ENCODE results near the gene ANK2.

ANK2 gene

GRCh38 chr4:113293043-113293560 lies 243.6 kb downstream of the ANK2 start:
- DNase-seq = peak; percentile 81

DNA sequence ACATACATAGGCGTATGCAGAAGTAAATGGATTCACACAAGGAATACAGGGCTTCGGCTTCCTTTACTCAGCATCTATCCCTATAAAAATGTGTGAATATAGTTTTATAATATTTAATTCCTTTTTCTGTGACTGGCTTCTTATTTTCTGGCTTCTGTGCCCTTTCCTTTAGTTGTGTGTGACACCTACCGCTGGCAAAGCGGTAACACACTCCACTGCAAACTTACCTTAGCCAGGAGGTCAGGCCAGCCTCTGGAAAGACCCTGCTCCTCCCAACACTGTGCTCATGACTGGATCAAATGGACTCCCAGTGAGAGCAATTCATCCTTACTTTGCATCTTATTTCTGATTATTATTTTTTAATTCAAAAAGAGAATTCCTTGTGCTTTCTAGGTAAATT lies 244.2 kb downstream of the ANK2 start:
- DNase-seq = no peak

GRCh38 chr4:113294908-113295307 lies 245.5 kb downstream of the ANK2 start:
- no peak for DNase-seq

- peak; percentile 47 for DNase-seq
Measured at GRCh38 chr4:113300471-113300928, 251.0 kb downstream of the ANK2 start.

- no peak for DNase-seq
Measured at GRCh38 chr4:113302051-113302450, 252.6 kb downstream of the ANK2 start.

DNA sequence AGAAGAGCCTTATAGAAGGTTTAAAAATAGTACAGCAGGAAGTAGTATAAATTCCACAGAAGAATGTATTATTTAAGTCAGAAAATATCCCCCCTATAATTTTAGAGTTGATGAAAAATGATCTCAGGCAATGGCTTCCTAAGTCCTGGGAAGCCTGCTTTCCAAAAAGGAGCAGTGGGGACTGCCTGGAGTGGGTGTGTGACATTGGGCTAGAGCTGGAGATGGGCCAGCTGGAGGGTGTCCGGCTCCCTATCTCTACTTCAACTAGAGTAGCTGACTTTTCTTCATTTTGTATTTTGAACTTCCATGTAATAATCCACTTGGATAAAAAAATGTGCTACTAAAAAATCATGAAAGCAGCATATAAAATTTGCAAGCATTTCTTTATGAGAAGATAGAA lies 253.9 kb downstream of the ANK2 start:
- DNase-seq = no peak

DNA sequence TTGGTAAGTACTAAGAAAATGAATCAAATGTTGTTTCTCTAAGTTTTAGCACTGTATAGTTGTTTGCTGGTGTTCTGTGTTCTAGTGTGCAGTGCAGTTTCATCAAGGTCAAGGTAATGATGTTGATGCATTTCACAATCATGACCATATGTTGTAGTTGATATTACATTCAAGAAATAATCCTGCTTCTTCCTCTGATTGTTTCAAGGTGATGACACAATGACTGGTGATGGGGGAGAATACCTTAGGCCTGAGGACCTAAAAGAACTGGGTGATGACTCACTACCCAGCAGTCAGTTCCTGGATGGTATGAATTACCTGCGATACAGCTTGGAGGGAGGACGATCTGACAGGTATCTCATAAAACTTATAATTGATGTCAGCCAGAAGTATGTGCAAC lies 261.6 kb downstream of the ANK2 start:
- DNase-seq = no peak

DNA sequence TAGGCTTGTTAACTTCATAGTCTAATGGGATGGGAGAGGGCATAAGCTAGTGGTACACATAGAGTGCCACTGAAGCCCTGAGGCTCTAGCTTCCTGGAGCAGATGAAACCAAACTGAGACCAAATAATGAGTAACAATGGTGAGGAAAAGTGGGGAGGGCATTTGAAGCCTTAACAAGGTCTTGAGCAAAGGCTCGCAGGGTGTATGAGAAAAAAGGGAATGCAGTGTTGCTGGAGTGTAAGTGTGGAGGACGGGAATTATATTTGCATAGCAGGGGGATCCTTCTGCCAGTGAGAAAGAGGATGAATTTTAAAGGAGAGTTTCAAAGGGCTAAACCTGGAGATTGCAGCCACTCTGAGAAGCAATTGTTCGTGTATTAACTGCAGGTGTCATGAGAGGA lies 263.1 kb downstream of the ANK2 start:
- no peak for DNase-seq

- DNase-seq = no peak
Measured at GRCh38 chr4:113314426-113314825, 265.0 kb downstream of the ANK2 start.

GRCh38 chr4:113316879-113317278 lies 267.4 kb downstream of the ANK2 start:
- DNase-seq = peak; percentile 50

DNA sequence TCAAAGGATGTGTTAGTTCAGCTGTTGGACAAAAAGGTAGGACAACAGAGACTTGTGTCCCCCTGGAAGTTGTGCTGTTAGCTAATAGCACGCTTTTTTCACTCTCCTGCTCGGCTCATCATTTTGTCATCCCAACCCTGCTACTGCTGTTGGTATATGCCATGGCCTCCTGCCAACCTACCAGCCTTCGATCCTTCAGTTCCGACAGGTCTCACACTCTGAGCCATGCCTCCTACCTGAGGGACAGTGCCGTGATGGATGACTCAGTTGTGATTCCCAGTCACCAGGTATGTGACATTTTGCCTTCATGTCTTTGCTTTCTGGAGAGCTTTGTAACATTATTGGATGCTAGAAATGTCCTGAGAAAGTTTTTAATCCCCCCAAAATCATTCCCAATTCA lies 268.1 kb downstream of the ANK2 start:
- DNase-seq = no peak

- DNase-seq = no peak
Measured at GRCh38 chr4:113322736-113323135, 273.3 kb downstream of the ANK2 start.

DNA sequence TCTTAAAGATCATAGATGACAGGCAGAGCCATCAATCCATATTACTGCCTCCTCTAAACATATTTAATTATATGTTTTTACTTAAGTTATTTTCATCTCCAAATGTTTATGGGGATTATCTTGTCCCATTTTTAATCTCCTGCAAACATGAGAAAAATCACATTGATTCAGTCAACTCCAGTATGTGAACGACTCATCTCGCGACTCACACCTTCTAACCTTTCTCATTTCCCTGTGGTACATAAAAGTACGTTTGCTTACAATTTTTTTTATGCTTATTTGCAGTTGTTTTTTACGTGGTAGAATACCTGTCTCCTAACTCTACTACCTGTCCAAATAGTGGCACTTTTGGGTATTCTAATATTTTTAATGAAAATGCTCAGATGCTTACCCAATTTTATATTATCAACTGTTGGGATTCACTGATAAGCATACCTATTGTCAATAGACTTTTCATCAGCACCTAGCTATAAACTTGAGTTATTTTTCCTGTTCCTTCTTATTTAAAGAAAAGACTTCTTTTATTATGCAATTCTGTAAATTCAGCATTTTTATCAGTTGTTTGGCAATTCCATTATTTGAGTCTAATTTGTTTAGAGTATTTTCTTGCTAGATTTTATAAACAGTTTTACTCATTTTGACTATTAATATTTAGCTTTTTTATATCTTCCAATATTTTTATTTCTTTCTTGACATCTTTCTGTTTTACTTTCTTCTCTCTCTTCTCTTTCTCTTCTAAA lies 276.6 kb downstream of the ANK2 start:
- DNase-seq = no peak

GRCh38 chr4:113327494-113327893 lies 278.0 kb downstream of the ANK2 start:
- DNase-seq = no peak

GRCh38 chr4:113328514-113328913 lies 279.1 kb downstream of the ANK2 start:
- DNase-seq = no peak

DNA sequence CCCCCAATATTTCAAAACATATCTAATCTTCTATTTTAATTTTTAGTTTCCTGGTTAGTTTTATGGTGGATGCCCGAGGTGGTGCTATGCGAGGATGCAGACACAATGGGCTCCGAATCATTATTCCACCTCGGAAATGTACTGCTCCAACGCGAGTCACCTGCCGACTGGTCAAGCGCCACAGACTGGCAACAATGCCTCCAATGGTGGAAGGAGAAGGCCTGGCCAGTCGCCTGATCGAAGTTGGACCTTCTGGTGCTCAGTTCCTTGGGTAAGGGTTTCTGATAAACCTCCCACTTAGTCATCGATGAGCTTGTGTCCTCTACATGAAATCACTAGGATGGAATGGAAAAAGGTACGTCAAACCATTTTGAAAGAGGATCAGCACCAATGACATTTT lies 280.7 kb downstream of the ANK2 start:
- no peak for DNase-seq

DNA sequence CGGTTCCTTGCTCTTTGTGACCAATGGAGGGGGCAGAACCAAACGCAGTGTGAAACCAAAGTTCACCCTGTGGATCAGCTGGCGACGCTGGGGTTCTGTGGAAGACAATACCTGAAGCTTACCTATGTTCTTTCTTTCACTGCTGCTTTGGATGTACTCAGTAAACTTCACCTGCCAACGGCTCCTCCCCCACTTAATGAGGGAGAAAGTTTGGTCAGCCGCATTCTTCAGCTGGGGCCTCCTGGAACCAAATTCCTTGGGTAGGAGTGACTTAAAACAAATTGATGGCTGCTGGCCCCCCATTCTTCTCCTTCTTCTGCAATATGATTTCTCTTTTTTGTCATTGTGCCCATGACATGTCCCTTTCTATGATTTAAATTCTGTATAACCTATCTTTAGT lies 282.4 kb downstream of the ANK2 start:
- DNase-seq = no peak

GRCh38 chr4:113332701-113333100 lies 283.2 kb downstream of the ANK2 start:
- no peak for DNase-seq

DNA sequence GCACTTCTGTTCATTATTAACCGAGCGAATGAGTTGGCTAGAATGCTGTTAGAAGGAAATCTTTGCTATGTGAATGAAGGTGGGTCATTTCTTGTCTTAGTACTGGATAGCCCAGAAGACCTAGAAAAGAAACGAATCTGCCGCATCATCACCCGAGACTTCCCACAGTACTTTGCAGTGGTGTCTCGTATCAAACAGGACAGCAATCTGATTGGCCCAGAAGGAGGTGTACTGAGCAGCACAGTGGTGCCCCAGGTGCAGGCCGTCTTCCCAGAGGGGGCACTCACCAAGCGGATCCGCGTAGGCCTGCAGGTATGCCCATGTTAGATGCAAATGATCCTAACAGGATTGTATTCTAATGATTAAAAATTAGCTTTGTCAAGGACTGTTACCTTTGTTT lies 286.3 kb downstream of the ANK2 start:
- DNase-seq = no peak

GRCh38 chr4:113336556-113336955 lies 287.1 kb downstream of the ANK2 start:
- DNase-seq = no peak

GRCh38 chr4:113339430-113339813 lies 290.0 kb downstream of the ANK2 start:
- DNase-seq = no peak

- DNase-seq = no peak
Measured at GRCh38 chr4:113344100-113344499, 294.6 kb downstream of the ANK2 start.

DNA sequence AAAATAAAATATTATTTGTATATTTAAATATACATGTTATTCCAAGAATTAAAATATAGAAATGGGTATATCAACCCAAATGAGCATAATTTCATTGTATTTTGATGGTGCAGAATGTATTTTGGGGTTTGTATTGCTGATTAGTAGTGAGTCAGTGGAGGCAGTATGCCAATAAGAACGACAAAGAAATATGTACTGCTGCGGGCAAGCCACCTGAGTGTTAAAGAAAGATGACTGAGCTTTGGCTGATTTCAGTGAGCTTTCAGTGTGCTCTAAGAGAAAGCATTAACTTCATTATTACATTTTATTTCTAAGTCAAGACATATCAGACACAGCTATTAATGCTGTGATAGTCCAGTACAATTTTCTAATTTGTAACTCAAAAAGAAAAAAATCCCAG lies 297.8 kb downstream of the ANK2 start:
- no peak for DNase-seq

DNA sequence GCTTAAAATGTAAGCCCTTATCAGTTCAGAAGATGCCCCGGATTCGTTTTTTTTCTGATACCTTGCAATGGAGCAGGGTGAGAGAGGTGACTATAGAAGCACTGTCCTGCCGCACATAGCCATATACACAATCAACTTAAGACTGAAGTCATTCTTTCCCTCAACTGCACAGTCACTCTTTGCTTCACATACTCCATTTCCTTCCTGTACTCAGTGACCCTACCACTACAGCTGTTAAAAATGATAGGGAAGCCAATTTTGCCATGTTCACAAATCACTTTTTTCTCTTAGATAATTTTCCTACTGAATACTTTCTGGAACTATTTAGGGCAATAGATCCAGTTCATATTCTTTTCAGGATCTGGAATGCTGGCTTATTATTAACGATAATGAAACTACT lies 300.0 kb downstream of the ANK2 start:
- no peak for DNase-seq

- DNase-seq = no peak
Measured at GRCh38 chr4:113350576-113350975, 301.1 kb downstream of the ANK2 start.

Measured in left hindlimb (tissue), 1 donor.